OCI-M2 (cell line): Measurements from ENCODE around the gene PRDM2.
"Not testable (repeated sequence)": the region's sequence is repeated elsewhere in the genome, so short reads cannot be mapped to it uniquely, and the experiment has no call there.

Experiments used
- DNase-seq: peaks from one replicate; lab custom pipeline; 2025; ENCODE audit not compliant: unreplicated experiment; lab: John Stamatoyannopoulos, UW

The PRDM2 gene

GRCh38 chr1:13697738-13698137 lies 2.2 kb upstream of the PRDM2 start:
- DNase-seq: no peak

- no peak for DNase-seq
Measured at GRCh38 chr1:13699510-13699909, 478 bp upstream of the PRDM2 start.

- DNase-seq: no peak
Measured at GRCh38 chr1:13700521-13701270, 708 bp downstream of the PRDM2 start.

GRCh38 chr1:13701271-13701640 lies 1.3 kb downstream of the PRDM2 start:
- no peak for DNase-seq

GRCh38 chr1:13702425-13703127 lies 2.6 kb downstream of the PRDM2 start:
- no peak for DNase-seq

- DNase-seq: no peak
Measured at GRCh38 chr1:13703128-13703513, 3.1 kb downstream of the PRDM2 start.

GRCh38 chr1:13703558-13704490 lies 3.8 kb downstream of the PRDM2 start:
- DNase-seq: no peak

- no peak for DNase-seq
Measured at GRCh38 chr1:13706046-13706445, 6.1 kb downstream of the PRDM2 start.

- DNase-seq: no peak
Measured at GRCh38 chr1:13707164-13707563, 7.2 kb downstream of the PRDM2 start.

GRCh38 chr1:13708380-13708982 lies 8.5 kb downstream of the PRDM2 start:
- DNase-seq: no peak

- no peak for DNase-seq
Measured at GRCh38 chr1:13710086-13710485, 10.1 kb downstream of the PRDM2 start.

- no peak for DNase-seq
Measured at GRCh38 chr1:13714851-13715250, 14.9 kb downstream of the PRDM2 start.

GRCh38 chr1:13715616-13716287 lies 15.8 kb downstream of the PRDM2 start:
- DNase-seq: not testable (repeated sequence)

GRCh38 chr1:13722808-13723360 lies 22.9 kb downstream of the PRDM2 start:
- DNase-seq: no peak

- DNase-seq: no peak
Measured at GRCh38 chr1:13723810-13724209, 23.8 kb downstream of the PRDM2 start.

- no peak for DNase-seq
Measured at GRCh38 chr1:13725714-13726175, 25.8 kb downstream of the PRDM2 start.

GRCh38 chr1:13728091-13728715 lies 28.2 kb downstream of the PRDM2 start:
- no peak for DNase-seq

GRCh38 chr1:13730291-13730690 lies 30.3 kb downstream of the PRDM2 start:
- DNase-seq: no peak

GRCh38 chr1:13730751-13731482 lies 30.9 kb downstream of the PRDM2 start:
- no peak for DNase-seq
